MM.1S (cell line): ENCODE measurements around the gene BNIP5.

Source experiments
- EZH2 ChIP-seq: fragments of 300-600 bp; sonication (generic); optimal IDR thresholded peaks from 2 replicates; pipeline ENCODE3; 2017; ENCODE audit warnings: low read depth, mild to moderate bottlenecking, antibody characterized with exemption, low read length, mixed read lengths
- EZH2phosphoT487 ChIP-seq: fragments of 300-600 bp; sonication (generic); IDR thresholded peaks from 2 replicates; pipeline ENCODE4 v1.6.1; 2018; ENCODE audit warnings: antibody characterized with exemption, low read length
- TF ChIP-seq, protein P1 (sequence below): fragments of 300-600 bp; sonication (generic); IDR thresholded peaks from 2 replicates; pipeline ENCODE4 v1.5.1; 2016; ENCODE audit warnings: antibody characterized with exemption, low read length, mixed read lengths

DNA sequence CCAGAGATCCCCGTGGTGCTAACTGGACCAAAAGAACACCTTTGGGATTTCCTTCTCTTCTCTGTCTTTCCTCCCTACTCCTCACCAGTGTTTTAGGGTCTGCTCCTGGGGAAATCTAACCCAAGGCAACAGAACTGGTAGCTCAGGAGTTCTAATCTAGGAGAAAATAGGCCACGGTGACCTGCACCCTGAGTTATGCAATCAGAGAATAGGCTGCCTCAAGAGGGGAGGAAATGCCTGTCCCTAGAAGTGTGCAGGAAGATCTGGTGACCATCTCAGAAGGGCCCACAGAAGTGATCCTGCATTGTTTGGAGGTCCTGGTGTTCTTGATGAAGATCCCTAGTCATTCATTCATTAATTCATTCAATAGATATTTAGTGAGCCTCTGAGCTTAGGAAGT is 47.4 kb upstream of the BNIP5 start:
- TF ChIP-seq, protein P1, sequence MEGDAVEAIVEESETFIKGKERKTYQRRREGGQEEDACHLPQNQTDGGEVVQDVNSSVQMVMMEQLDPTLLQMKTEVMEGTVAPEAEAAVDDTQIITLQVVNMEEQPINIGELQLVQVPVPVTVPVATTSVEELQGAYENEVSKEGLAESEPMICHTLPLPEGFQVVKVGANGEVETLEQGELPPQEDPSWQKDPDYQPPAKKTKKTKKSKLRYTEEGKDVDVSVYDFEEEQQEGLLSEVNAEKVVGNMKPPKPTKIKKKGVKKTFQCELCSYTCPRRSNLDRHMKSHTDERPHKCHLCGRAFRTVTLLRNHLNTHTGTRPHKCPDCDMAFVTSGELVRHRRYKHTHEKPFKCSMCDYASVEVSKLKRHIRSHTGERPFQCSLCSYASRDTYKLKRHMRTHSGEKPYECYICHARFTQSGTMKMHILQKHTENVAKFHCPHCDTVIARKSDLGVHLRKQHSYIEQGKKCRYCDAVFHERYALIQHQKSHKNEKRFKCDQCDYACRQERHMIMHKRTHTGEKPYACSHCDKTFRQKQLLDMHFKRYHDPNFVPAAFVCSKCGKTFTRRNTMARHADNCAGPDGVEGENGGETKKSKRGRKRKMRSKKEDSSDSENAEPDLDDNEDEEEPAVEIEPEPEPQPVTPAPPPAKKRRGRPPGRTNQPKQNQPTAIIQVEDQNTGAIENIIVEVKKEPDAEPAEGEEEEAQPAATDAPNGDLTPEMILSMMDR = no peak
- TF ChIP-seq EZH2 (no peak), EZH2phosphoT487 (no peak)
